Stomach smooth muscle (tissue), 2 donors: ENCODE data around the gene MGMT.

Source experiments
- H3K27ac ChIP-seq: one replicate; pipeline ENCODE4 v1.7.0; 2013; ENCODE audit warnings: mild to moderate bottlenecking, low read length, inconsistent platforms
- H3K27me3 ChIP-seq, 2 donors: one replicate each; pipeline ENCODE4 v1.7.0; 2013; ENCODE audit warnings: low read length in 2 of 2; ENCODE audit not compliant: insufficient read depth in 2 of 2, control insufficient read depth in 1 of 2
- H3K36me3 ChIP-seq, 2 donors: one replicate each; pipeline ENCODE4 v1.7.0; 2013; ENCODE audit warnings: low read length in 2 of 2; ENCODE audit not compliant: control insufficient read depth in 2 of 2, insufficient read depth in 2 of 2
- H3K4me1 ChIP-seq: one replicate; pipeline ENCODE4 v1.7.0; 2013; ENCODE audit warnings: low read length; ENCODE audit not compliant: control insufficient read depth, insufficient read depth
- H3K4me3 ChIP-seq, 2 donors: one replicate each; pipeline ENCODE4 v1.7.0; 2013; ENCODE audit warnings: low read length in 2 of 2
- H3K9ac ChIP-seq, 2 donors: one replicate each; pipeline ENCODE4 v1.7.0; 2013; ENCODE audit warnings: low read length in 2 of 2, mild to moderate bottlenecking in 1 of 2
- H3K9me3 ChIP-seq, 2 donors: one replicate each; pipeline ENCODE4 v1.7.0; 2013; ENCODE audit warnings: low read length in 2 of 2; ENCODE audit not compliant: control insufficient read depth in 2 of 2
- donor health status: healthy.
- donor health status: Pancreatic carcinoma.

The MGMT gene

DNA sequence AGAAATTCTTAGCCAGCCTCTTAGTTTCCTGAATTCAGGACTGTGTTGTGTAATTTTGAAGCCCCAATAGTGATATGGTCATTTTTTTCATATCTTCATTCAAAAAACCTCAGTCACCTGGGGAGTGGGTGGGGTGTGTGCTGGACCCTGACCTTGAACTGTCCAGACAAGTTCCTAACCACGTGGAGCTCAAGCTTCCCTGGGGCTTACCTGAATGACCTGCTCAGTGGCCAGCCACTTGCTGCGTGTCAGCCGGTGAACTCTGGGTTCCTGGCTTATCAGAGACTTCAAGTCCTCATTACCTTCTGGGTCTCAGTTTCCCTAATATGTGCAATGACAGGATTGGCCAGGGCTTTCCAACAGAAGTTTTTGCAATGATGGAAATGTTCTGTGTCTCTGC, 27.1 kb downstream of the MGMT start:
- Histone ChIP-seq H3K9ac (no peak overlapping the region), H3K36me3 (peaks cover 0 to 4% of the 10 kb centered on the region in 2 donors), H3K4me3 (no peak overlapping the region), H3K27ac (no peak overlapping the region), H3K27me3 (no peaks in the 10 kb centered on the region), H3K4me1 (no peaks in the 10 kb centered on the region), H3K9me3 (peaks cover 0 to 12% of the 10 kb centered on the region in 2 donors)

DNA sequence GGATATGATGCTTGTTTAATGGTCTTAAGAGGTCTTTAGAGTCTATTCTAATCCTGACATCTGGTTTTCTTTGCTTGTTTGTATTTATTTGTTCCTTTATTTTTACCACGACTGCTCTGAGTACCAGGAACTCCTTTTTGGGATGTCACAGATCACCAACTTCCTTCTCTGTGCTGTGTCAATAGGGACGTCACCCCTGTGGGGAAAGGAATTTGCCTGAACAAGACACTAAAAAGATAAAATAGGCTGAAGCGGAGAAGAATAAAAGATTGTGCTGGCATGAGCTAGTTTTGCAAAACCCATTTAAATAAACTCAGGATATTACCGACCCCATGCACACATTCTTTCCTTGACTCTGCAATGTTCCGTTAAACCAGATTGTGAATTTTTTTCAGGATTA, 27.7 kb downstream of the MGMT start:
- Histone ChIP-seq H3K36me3 (peaks cover 0 to 4% of the 10 kb centered on the region in 2 donors), H3K4me1 (no peaks in the 10 kb centered on the region), H3K27ac (no peak overlapping the region), H3K9me3 (peaks cover 0 to 12% of the 10 kb centered on the region in 2 donors), H3K27me3 (no peaks in the 10 kb centered on the region), H3K9ac (no peak overlapping the region), H3K4me3 (no peak overlapping the region)

DNA sequence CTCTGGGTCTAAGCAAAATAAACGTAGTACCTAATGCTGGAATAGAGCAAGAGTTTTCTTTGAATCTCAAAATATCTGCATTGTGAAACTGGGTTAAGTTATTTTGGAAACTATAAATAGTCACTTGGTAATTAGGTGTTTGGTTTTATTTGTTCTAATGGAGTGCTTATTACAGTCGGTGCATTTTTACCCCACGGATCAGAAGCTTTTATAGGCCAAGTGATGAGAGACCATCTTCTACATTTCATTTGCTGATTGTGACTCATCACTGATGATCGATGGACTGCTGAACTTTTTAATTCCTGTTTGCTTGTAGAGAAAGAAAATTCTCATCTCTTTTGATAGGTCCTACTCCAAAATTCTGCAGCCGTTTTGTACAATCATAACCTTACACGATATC, 28.2 kb downstream of the MGMT start:
- H3K9me3 ChIP-seq = peaks cover 0 to 12% of the 10 kb centered on the region in 2 donors
- H3K4me1 ChIP-seq = no peaks in the 10 kb centered on the region
- H3K9ac ChIP-seq = no peak overlapping the region
- no peaks in the 10 kb centered on the region for H3K27me3 ChIP-seq
- H3K4me3 ChIP-seq = no peak overlapping the region
- H3K27ac ChIP-seq = no peak overlapping the region
- peaks cover 0 to 4% of the 10 kb centered on the region in 2 donors for H3K36me3 ChIP-seq

DNA sequence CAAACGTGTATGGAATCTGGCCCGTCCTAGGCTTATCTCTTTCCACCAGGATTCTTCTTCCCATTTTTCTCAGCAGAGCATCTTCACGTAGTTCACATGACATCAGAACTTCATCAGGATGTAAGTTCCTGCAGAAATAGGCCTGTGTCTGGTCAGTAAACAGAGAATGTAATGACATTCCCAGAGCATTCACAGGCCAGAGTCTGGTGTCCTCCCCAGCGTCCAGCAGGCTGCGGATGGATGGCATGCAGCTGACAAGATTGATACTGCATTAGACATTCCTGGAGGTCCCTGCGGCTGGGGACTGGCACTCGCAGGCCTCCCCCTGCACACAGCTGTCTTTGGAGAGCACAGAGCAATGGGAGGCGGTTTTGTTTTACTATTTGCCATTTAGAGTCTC, 28.7 kb downstream of the MGMT start:
- no peak overlapping the region for H3K4me3 ChIP-seq
- peaks cover 0 to 4% of the 10 kb centered on the region in 2 donors for H3K36me3 ChIP-seq
- no peak overlapping the region for H3K27ac ChIP-seq
- H3K9ac ChIP-seq = no peak overlapping the region
- no peaks in the 10 kb centered on the region for H3K27me3 ChIP-seq
- peaks cover 0 to 11% of the 10 kb centered on the region in 2 donors for H3K9me3 ChIP-seq
- H3K4me1 ChIP-seq = no peaks in the 10 kb centered on the region

DNA sequence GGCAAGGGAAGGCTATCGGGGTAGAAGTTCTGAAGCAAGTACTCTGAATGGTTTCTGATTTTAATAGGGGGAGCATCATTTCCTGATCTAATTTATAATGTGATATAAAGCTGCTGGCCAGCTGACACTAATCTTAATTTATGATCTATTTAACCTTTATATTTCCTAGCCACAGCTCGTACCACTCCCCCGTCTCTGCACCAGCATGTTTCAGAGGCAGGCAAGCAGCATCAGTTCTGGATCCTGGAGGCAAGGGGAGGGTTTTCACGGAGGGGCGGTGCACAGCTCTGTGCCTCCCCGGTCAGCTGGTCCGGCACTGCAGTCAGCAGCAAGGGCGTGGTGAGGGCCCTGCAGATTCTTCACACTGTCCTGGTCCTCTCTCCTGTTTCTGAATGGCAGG, 30.0 kb downstream of the MGMT start:
- H3K27ac ChIP-seq = no peak overlapping the region
- H3K4me1 ChIP-seq = no peaks in the 10 kb centered on the region
- peaks cover 0 to 4% of the 10 kb centered on the region in 2 donors for H3K36me3 ChIP-seq
- H3K9ac ChIP-seq = no peak overlapping the region
- no peak overlapping the region for H3K4me3 ChIP-seq
- H3K9me3 ChIP-seq = peaks cover 0 to 6% of the 10 kb centered on the region in 2 donors
- no peaks in the 10 kb centered on the region for H3K27me3 ChIP-seq

DNA sequence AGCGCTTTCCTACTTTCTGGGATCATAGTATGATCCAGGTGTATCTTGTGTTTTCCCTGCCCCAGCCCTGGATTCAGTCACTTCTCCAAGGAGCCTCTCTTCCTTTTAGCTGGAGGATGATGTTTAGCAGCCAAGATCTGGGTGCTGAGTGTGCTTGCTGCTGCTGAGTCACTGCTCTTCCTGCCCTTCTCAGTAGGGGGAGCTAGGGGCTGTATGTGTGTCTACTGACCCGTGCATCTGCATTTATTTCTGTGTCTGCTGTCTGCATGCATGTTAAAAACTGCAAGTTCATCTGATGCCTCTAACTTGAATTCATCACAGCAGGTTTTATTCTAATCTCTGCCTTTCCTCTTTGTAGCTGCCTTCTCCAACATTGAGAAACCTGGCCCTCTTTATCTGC, 31.6 kb downstream of the MGMT start:
- Histone ChIP-seq H3K4me3 (no peak overlapping the region), H3K4me1 (no peaks in the 10 kb centered on the region), H3K9ac (no peak overlapping the region), H3K36me3 (peaks cover 0 to 4% of the 10 kb centered on the region in 2 donors), H3K27me3 (no peaks in the 10 kb centered on the region), H3K9me3 (no peaks in the 10 kb centered on the region), H3K27ac (no peak overlapping the region)

DNA sequence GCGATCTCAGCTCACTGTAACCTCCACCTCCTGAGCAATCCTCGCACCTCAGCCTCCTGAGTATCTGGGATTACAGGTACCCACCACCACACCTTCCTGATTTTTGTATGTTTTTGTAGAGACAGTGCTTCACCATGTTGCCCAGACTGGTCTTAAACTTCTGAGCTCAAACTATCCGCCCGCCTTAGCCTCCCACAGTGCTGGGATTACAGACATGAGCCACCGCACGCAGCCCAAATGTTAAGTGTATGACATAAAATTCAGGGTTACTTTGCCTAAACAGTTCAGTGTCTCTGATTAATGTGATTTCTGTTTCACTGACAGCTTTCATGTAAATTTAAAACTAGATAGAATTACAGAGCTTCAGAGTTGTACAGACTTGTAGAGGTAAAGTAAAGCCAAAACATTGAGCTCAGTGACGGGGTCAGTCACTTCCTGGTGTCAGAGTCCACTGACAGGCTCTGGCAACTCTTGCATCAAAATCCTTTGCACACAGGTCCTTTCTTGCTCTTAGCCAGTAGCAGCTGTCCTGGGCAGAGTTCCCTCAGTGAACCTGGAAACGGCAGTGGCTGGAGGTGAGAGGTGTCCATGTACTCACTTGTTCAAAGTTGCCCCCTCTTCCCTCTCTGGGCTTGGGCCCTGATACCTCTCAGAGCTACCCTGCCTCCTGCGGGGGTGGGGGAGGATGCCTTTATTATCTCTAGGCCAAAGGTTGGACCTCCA, 33.7 kb downstream of the MGMT start:
- H3K9ac ChIP-seq = no peak overlapping the region
- no peaks in the 10 kb centered on the region for H3K27me3 ChIP-seq
- no peaks in the 10 kb centered on the region for H3K9me3 ChIP-seq
- no peaks in the 10 kb centered on the region for H3K4me1 ChIP-seq
- peaks cover 0 to 4% of the 10 kb centered on the region in 2 donors for H3K36me3 ChIP-seq
- no peak overlapping the region for H3K27ac ChIP-seq
- H3K4me3 ChIP-seq = no peak overlapping the region

DNA sequence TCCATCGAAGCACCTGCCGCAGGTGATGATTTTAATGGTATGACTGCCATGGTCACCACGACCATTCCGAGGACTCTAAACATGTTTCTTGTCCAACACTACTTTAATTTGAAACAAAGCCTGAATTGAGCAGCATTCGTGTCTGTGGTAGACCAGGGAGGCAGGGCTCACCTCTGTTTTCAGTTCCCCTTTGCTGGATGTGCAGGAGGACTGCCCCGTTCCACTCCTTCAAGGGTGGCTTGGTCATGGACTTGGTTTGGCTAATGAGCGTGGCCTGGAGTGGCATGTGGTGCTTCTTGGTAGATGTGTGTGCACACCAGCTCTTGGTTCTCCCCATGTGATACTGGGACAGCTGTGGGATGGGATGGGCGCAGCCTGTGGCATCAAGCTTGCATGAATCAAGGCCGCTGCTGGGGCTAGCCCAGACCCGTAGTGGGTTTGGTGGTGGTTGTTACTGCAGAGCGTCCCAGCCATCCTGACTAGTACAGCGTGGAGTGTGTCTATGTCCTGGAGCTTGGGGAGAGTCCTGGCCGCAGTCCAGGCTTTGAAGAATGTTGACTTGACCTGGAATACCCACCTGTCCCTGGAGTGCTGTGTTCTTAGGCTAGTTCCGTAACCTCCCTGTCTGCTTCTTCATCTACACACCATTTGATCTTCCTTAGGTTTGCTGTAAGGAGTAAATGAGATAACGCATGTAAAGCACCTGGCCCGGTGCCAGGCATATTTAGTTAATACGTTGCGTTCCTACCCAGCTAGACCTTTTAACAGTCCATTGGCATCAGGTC, 34.8 kb downstream of the MGMT start:
- no peaks in the 10 kb centered on the region for H3K27me3 ChIP-seq
- no peak overlapping the region for H3K9ac ChIP-seq
- H3K36me3 ChIP-seq = peaks cover 0 to 4% of the 10 kb centered on the region in 2 donors
- no peaks in the 10 kb centered on the region for H3K9me3 ChIP-seq
- peaks cover under 1% of the 10 kb centered on the region for H3K4me1 ChIP-seq
- H3K27ac ChIP-seq = no peak overlapping the region
- no peak overlapping the region for H3K4me3 ChIP-seq

DNA sequence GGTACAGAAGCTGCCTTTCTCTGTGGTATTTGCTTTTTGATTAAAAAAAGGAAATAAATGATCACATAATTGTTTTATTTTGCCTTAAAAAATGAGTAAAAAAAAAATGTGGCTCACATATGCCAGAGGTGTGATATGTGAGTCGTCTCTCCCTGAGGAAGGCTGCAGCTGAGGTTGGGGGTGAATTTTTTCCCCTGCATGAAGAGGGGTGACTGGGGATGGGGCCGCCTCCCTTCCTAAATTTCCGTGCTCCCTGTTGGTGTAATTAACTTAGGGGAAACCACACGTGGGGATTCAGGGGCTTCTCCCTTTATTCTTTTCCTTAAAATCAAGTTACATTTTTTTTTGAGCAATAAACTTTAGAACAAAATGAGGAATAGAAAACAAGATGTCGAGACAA, 35.4 kb downstream of the MGMT start:
- H3K27ac ChIP-seq = no peak overlapping the region
- no peak overlapping the region for H3K9ac ChIP-seq
- peaks cover 0 to 4% of the 10 kb centered on the region in 2 donors for H3K36me3 ChIP-seq
- H3K4me3 ChIP-seq = no peak overlapping the region
- H3K9me3 ChIP-seq = no peaks in the 10 kb centered on the region
- H3K4me1 ChIP-seq = peaks cover 6% of the 10 kb centered on the region
- H3K27me3 ChIP-seq = no peaks in the 10 kb centered on the region

DNA sequence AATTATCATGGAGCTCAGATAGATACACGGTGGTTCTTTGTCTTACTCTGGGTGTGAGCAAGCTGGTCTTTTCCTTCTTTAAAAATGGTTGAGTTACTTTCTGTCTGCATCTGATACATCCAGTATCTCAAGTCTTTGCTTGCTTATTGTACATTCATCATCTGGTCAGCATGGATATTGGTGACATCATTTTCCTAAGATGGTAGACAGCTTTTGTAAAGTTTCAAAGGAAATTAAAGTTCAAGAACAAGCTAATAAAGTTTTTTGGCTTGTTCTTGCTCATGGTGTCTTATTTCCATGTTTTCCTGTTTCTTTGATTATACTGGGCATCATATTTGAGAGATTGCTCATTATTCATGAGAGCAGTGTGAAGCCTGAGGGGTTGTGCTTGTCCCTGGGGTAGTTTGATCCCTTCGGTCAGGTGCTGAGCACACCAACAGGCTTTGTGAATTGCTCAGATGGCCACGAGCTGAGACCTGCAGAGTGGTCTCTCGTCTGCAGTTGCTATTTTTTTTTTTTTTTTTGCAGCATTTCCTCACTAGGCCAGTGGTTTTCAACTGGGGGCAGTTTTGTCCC, 38.5 kb downstream of the MGMT start:
- no peak overlapping the region for H3K27ac ChIP-seq
- H3K9me3 ChIP-seq = no peaks in the 10 kb centered on the region
- H3K9ac ChIP-seq = no peak overlapping the region
- H3K27me3 ChIP-seq = no peaks in the 10 kb centered on the region
- no peak overlapping the region for H3K4me3 ChIP-seq
- peaks cover 6% of the 10 kb centered on the region for H3K4me1 ChIP-seq
- H3K36me3 ChIP-seq = peaks cover 0 to 3% of the 10 kb centered on the region in 2 donors
